Tibial nerve (tissue), 4 donors: Measurements from ENCODE around the gene L3MBTL2. TPM values are rescaled to one million over a fixed set of nuclear protein-coding genes. Genes with fewer than 3 reads are reported as not detected.
A peak's percentile ranks its signal among the peaks of the same experiment; 100 is the strongest.

Source experiments
- DNase-seq, 2 donors: peaks; one replicate each; pipeline ENCODE4 v3.0.0-alpha.2; 2019; ENCODE audit warnings: low spot score in 2 of 2
- H3K27ac ChIP-seq, 4 donors: fragments of 200-600 bp; sonication (generic) in 3 of 4; one replicate each; pipeline ENCODE4 v1.5.1; 2017 to 2019; ENCODE audit warnings: mild to moderate bottlenecking in 1 of 4
- H3K27me3 ChIP-seq, 2 donors: fragments of 200-600 bp; sonication (generic) in 1 of 2; one replicate each; pipeline versions ENCODE4 v1.5.1 to v1.6.0; 2017 to 2019
- H3K36me3 ChIP-seq, 3 donors: fragments of 200-600 bp; sonication (generic); one replicate each; pipeline ENCODE4 v1.5.1; 2018 to 2019
- H3K4me1 ChIP-seq, 4 donors: fragments of 200-600 bp; sonication (generic) in 3 of 4; one replicate each; pipeline ENCODE4 v1.5.1; 2017 to 2019
- H3K4me3 ChIP-seq, 4 donors: fragments of 200-600 bp; sonication (generic) in 3 of 4; one replicate each; pipeline ENCODE4 v1.5.1; 2017 to 2019; ENCODE audit warnings: mild to moderate bottlenecking in 1 of 4, moderate library complexity in 1 of 4
- H3K9me3 ChIP-seq, 4 donors: fragments of 200-600 bp; sonication (generic) in 3 of 4; one replicate each; pipeline ENCODE4 v1.5.1; 2017 to 2019
- EP300 ChIP-seq, 2 donors: sonication (generic); formaldehyde crosslinking; IDR thresholded peaks; one replicate each; pipeline ENCODE4 v1.6.1; 2017; ENCODE audit warnings: antibody characterized with exemption in 2 of 2, mild to moderate bottlenecking in 1 of 2
- POLR2A ChIP-seq, 2 donors: fragments of 450-650 bp; IDR thresholded peaks; one replicate each; pipeline ENCODE4 v1.6.1; 2017; ENCODE audit warnings: antibody characterized with exemption in 2 of 2, mild to moderate bottlenecking in 2 of 2, moderate library complexity in 2 of 2
- WGBS, 2 donors: methylation state at CpG; one replicate each; pipeline ENCODE4 v1.1.5; 2018; 5-methylcytosine and 5-hydroxymethylcytosine counted together
- total RNA-seq, 4 donors: library from RNA; depleted of rRNA; stranded (reverse); fragments of >200 nt; gene quantifications; one replicate each; pipeline ENCODE4 v1.1.0, GENCODE V29; 2016
- TF ChIP-seq, protein P1 (sequence below), 5 experiments: fragments of 200-600 bp in 3 of 5; fragments of 450-650 bp in 2 of 5; sonication (generic) in 3 of 5; IDR thresholded peaks; one replicate each; pipeline ENCODE4 v1.5.1; 2016 to 2019; ENCODE audit warnings: antibody characterized with exemption in 5 of 5, mild to moderate bottlenecking in 3 of 5, moderate library complexity in 2 of 5

Gene L3MBTL2
- total RNA-seq, 4 donors from 2014 or later = 21.2 to 27.4 (median 24.3) TPM

DNA sequence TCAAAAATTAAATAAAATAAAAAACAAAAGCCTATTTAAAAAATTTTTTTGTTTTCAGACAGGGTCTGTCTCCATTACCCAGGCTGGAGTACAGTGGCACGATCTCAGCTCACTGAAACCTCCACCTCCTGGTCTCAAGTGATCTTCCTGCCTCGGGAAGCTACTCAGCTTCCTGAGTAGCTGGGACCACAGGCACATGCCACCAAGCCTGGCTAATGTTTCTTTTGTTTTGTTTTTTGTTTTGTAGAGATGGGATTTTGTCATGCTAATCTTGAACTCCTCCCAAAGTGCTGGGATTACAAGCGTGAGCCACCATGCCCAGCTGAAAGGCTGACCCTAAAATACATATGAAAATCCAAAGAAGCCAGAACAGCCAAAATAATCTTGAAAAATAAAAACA is 20.4 kb upstream of the L3MBTL2 start:
- no peaks in the 10 kb centered on the region for H3K4me1 ChIP-seq
- DNase-seq = no peak
- H3K9me3 ChIP-seq = no peaks in the 10 kb centered on the region
- 46 to 60% methylated on average over 3 of the region's 3 CpGs for WGBS, 2 donors
- H3K36me3 ChIP-seq = peaks cover 0 to 10% (median 0%) of the 10 kb centered on the region in 3 donors
- H3K27ac ChIP-seq = no peak overlapping the region
- H3K4me3 ChIP-seq = no peak overlapping the region
- H3K27me3 ChIP-seq = no peaks in the 10 kb centered on the region
- TF ChIP-seq EP300 (IDR thresholded peaks at IDR 0.05) (no peak), POLR2A (IDR thresholded peaks at IDR 0.05) (no peak)
- TF ChIP-seq, protein P1, sequence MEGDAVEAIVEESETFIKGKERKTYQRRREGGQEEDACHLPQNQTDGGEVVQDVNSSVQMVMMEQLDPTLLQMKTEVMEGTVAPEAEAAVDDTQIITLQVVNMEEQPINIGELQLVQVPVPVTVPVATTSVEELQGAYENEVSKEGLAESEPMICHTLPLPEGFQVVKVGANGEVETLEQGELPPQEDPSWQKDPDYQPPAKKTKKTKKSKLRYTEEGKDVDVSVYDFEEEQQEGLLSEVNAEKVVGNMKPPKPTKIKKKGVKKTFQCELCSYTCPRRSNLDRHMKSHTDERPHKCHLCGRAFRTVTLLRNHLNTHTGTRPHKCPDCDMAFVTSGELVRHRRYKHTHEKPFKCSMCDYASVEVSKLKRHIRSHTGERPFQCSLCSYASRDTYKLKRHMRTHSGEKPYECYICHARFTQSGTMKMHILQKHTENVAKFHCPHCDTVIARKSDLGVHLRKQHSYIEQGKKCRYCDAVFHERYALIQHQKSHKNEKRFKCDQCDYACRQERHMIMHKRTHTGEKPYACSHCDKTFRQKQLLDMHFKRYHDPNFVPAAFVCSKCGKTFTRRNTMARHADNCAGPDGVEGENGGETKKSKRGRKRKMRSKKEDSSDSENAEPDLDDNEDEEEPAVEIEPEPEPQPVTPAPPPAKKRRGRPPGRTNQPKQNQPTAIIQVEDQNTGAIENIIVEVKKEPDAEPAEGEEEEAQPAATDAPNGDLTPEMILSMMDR (IDR thresholded peaks at IDR 0.05) = no peak

DNA sequence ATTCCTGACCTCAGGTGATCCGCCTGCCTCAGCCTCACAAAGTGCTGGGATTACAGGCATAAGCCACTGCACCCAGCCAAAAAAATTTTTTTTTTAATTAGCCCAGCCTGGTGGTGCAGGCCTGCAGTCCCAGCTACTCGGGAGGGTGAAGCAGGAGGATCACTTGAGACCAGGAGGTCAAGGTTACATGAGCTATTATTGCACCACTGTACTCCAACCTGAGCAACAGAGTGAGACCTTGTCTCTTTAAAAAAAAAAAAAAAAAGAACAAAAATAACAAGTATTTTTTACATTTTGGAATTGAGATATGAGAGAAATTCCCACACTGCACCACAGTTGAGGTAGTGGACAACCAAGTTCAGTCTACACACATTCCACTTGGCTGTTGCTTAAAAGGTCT is 13.6 kb upstream of the L3MBTL2 start:
- Histone ChIP-seq H3K9me3 (no peaks in the 10 kb centered on the region), H3K27ac (no peak overlapping the region), H3K4me3 (no peak overlapping the region), H3K36me3 (no peaks in the 10 kb centered on the region), H3K27me3 (no peaks in the 10 kb centered on the region), H3K4me1 (peaks cover 0 to under 1% (median under 1%) of the 10 kb centered on the region in 4 donors)
- DNase-seq = no peak
- TF ChIP-seq EP300 (IDR thresholded peaks at IDR 0.05) (no peak), POLR2A (IDR thresholded peaks at IDR 0.05) (no peak)
- TF ChIP-seq, protein P1 (IDR thresholded peaks at IDR 0.05) = no peak
- 80 to 91% methylated on average over 2 of the region's 2 CpGs for WGBS, 2 donors

DNA sequence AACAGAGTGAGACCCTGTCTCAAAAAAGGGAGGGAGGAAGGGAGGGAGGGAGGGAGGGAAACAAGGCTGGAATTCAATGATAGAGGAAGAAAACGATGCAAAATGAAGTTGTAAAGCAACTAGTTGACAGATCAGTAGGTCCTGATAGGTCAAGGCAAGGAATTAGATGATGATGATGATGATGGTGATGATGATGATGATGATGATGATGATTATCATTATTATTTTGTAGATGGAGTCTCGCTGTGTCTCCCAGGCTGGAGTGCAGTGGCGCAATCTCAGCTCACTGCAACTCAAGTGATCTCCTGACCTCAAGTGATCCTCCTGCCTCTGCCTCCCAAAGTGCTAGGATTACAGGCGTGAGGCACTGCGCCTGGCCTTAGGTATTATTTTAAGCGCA is 11.3 kb upstream of the L3MBTL2 start:
- Histone ChIP-seq H3K27ac (no peak overlapping the region), H3K27me3 (no peaks in the 10 kb centered on the region), H3K4me3 (no peak overlapping the region), H3K4me1 (peaks cover 0 to 17% (median 14%) of the 10 kb centered on the region in 4 donors), H3K36me3 (no peaks in the 10 kb centered on the region), H3K9me3 (no peaks in the 10 kb centered on the region)
- no peak for TF ChIP-seq EP300 (IDR thresholded peaks at IDR 0.05)
- TF ChIP-seq, protein P1 (IDR thresholded peaks at IDR 0.05) = no peak
- TF ChIP-seq POLR2A (IDR thresholded peaks at IDR 0.05) = no peak
- no peak for DNase-seq
- WGBS, 2 donors = 83 to 87% methylated on average over 6 of the region's 6 CpGs

GRCh38 chr22:41197038-41197972 is 7.8 kb upstream of the L3MBTL2 start:
- H3K4me3 ChIP-seq = peak overlapping the region; percentile 46 to 83 (median 76)
- H3K36me3 ChIP-seq = no peaks in the 10 kb centered on the region
- peaks cover 0 to 17% (median 14%) of the 10 kb centered on the region in 4 donors for H3K4me1 ChIP-seq
- DNase-seq = peak; percentile 68 to 70
- TF ChIP-seq, protein P1 (IDR thresholded peaks at IDR 0.05) = peak in 3 of 5 experiments; percentile 10 to 40 (median 30)
- no peak for TF ChIP-seq POLR2A (IDR thresholded peaks at IDR 0.05)
- peak in 1 of 2 donors; percentile 60 for TF ChIP-seq EP300 (IDR thresholded peaks at IDR 0.05)
- H3K9me3 ChIP-seq = no peaks in the 10 kb centered on the region
- no peaks in the 10 kb centered on the region for H3K27me3 ChIP-seq
- peak overlapping the region in 3 of 4 donors; percentile 45 to 78 (median 62) for H3K27ac ChIP-seq
- WGBS, 2 donors = 0 to 1% methylated on average over 52 to 59 of the region's 91 CpGs

GRCh38 chr22:41198027-41198580 is 7.0 kb upstream of the L3MBTL2 start:
- H3K36me3 ChIP-seq = no peaks in the 10 kb centered on the region
- H3K27ac ChIP-seq = peak overlapping the region in 3 of 4 donors; percentile 37 to 78 (median 45)
- no peak for DNase-seq
- WGBS, 2 donors = 2 to 3% methylated on average over 9 of the region's 9 CpGs
- H3K27me3 ChIP-seq = no peaks in the 10 kb centered on the region
- H3K4me1 ChIP-seq = peaks cover 0 to 17% (median 14%) of the 10 kb centered on the region in 4 donors
- no peaks in the 10 kb centered on the region for H3K9me3 ChIP-seq
- TF ChIP-seq POLR2A (IDR thresholded peaks at IDR 0.05) = no peak
- peak overlapping the region; percentile 46 to 83 (median 76) for H3K4me3 ChIP-seq
